SU-DHL-6 (cell line): ENCODE results near the gene PRRC2C.
"Not testable (repeated sequence)": the region's sequence is repeated elsewhere in the genome, so short reads cannot be mapped to it uniquely, and the experiment has no call there.

Experiments
- H2AFZ ChIP-seq: fragments of 200-600 bp; sonication (generic); 2 replicates; pipeline ENCODE4 v1.6.1; 2014; ENCODE audit warnings: low read depth, mild to moderate bottlenecking, moderate library complexity, mixed read lengths, antibody characterized with exemption, low read length; ENCODE audit not compliant: severe bottlenecking
- H3F3A ChIP-seq: fragments of 200-600 bp; shearing (Covaris generic); 2 replicates; pipeline ENCODE4 v1.6.0; 2016; ENCODE audit warnings: antibody characterized with exemption, mild to moderate bottlenecking; ENCODE audit not compliant: insufficient read depth
- H3K27ac ChIP-seq: fragments of 200-600 bp; sonication (generic); 2 replicates; pipeline ENCODE4 v1.5.1; 2016; ENCODE audit warnings: low read depth, mild to moderate bottlenecking, low read length, moderate library complexity, mixed read lengths
- H3K27me3 ChIP-seq: fragments of 200-600 bp; sonication (generic), shearing (Covaris generic); 2 replicates; pipeline ENCODE4 v1.6.0; 2014; ENCODE audit warnings: mild to moderate bottlenecking, low read length
- H3K36me3 ChIP-seq: fragments of 200-600 bp; sonication (generic); 2 replicates; pipeline ENCODE4 v1.6.1; 2014; ENCODE audit warnings: mild to moderate bottlenecking, low read length, mixed read lengths
- H3K4me2 ChIP-seq: fragments of 300-600, 200-600 bp; shearing (Covaris generic), sonication (generic); 2 replicates; pipeline ENCODE4 v1.6.0; 2014; ENCODE audit warnings: low read length, low read depth, mild to moderate bottlenecking; ENCODE audit not compliant: poor library complexity, severe bottlenecking
- H3K4me3 ChIP-seq: fragments of 200-600 bp; sonication (generic); 2 replicates; pipeline ENCODE4 v1.5.1; 2014; ENCODE audit warnings: antibody characterized with exemption, low read length, mild to moderate bottlenecking, mixed read lengths; ENCODE audit not compliant: insufficient read depth, poor library complexity, severe bottlenecking
- H3K79me2 ChIP-seq: fragments of 200-600 bp; sonication (generic); 2 replicates; pipeline ENCODE4 v1.6.1; 2014; ENCODE audit warnings: mild to moderate bottlenecking, low read length, moderate library complexity; ENCODE audit not compliant: insufficient read depth
- H3K9ac ChIP-seq: fragments of 200-600 bp; sonication (generic); 2 replicates; pipeline ENCODE4 v1.7.0; 2014; ENCODE audit warnings: mild to moderate bottlenecking, low read length
- H3K9me2 ChIP-seq: fragments of 200-600 bp; sonication (generic); replicated peaks from 2 replicates; pipeline ENCODE4 v1.6.1; 2014; ENCODE audit warnings: low read length; ENCODE audit not compliant: insufficient read depth
- H3K9me3 ChIP-seq: fragments of 200-600 bp; sonication (generic); 2 replicates; pipeline ENCODE4 v1.6.1; 2014; ENCODE audit warnings: low read length, mixed read lengths; ENCODE audit not compliant: insufficient read depth
- H4K20me1 ChIP-seq: fragments of 200-600 bp; sonication (generic); 2 replicates; pipeline ENCODE4 v1.6.1; 2014; ENCODE audit warnings: low read depth, mild to moderate bottlenecking, antibody characterized with exemption, low read length, moderate library complexity, mixed read lengths
- EZH2phosphoT487 ChIP-seq: fragments of 200-600 bp; sonication (generic), shearing (Covaris generic); conservative IDR thresholded peaks from 2 replicates; pipeline ENCODE4 v1.6.1; 2018; ENCODE audit warnings: mild to moderate bottlenecking, antibody characterized with exemption, low read length, moderate library complexity, mixed read lengths
- TF ChIP-seq, protein P1 (sequence below): fragments of 200-600 bp; sonication (generic); IDR thresholded peaks from one replicate; pipeline ENCODE4 v1.5.1; 2017; ENCODE audit warnings: antibody characterized with exemption, mild to moderate bottlenecking, low read length, moderate library complexity; ENCODE audit not compliant: insufficient read depth, poor library complexity, severe bottlenecking

Gene PRRC2C

DNA sequence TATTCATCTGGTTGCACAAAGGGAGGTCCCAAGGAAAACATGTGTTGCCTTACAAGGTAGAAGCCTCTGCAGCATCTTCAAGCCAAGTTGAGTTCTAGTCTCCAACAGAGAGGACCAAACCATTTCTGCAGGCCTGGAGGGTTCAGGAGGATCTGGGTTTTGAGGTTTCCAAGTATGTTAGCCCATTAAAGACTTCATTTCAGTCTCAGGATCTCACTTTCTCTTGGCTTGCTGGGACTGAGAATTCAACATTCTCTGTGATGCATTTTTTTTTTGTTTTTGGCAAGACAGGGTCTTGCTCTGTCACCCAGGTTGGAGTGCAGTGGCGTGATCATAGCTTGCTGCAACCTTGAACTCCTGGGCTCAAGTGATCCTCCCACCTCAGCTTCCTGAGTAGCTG lies 128.0 kb downstream of the PRRC2C start:
- Histone ChIP-seq H3K79me2 (no peaks in the 10 kb centered on the region), H2AFZ (no peak overlapping the region), H3F3A (no peaks in the 10 kb centered on the region), H4K20me1 (no peaks in the 10 kb centered on the region), H3K27ac (no peak overlapping the region), H3K4me3 (no peak overlapping the region), H3K9ac (no peak overlapping the region), H3K4me2 (no peak overlapping the region), H3K27me3 (no peaks in the 10 kb centered on the region), H3K9me3 (no peaks in the 10 kb centered on the region), H3K9me2 (no peaks in the 10 kb centered on the region), H3K36me3 (no peaks in the 10 kb centered on the region)
- TF ChIP-seq, protein P1, sequence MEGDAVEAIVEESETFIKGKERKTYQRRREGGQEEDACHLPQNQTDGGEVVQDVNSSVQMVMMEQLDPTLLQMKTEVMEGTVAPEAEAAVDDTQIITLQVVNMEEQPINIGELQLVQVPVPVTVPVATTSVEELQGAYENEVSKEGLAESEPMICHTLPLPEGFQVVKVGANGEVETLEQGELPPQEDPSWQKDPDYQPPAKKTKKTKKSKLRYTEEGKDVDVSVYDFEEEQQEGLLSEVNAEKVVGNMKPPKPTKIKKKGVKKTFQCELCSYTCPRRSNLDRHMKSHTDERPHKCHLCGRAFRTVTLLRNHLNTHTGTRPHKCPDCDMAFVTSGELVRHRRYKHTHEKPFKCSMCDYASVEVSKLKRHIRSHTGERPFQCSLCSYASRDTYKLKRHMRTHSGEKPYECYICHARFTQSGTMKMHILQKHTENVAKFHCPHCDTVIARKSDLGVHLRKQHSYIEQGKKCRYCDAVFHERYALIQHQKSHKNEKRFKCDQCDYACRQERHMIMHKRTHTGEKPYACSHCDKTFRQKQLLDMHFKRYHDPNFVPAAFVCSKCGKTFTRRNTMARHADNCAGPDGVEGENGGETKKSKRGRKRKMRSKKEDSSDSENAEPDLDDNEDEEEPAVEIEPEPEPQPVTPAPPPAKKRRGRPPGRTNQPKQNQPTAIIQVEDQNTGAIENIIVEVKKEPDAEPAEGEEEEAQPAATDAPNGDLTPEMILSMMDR = no peak
- TF ChIP-seq EZH2phosphoT487 = no peak

DNA sequence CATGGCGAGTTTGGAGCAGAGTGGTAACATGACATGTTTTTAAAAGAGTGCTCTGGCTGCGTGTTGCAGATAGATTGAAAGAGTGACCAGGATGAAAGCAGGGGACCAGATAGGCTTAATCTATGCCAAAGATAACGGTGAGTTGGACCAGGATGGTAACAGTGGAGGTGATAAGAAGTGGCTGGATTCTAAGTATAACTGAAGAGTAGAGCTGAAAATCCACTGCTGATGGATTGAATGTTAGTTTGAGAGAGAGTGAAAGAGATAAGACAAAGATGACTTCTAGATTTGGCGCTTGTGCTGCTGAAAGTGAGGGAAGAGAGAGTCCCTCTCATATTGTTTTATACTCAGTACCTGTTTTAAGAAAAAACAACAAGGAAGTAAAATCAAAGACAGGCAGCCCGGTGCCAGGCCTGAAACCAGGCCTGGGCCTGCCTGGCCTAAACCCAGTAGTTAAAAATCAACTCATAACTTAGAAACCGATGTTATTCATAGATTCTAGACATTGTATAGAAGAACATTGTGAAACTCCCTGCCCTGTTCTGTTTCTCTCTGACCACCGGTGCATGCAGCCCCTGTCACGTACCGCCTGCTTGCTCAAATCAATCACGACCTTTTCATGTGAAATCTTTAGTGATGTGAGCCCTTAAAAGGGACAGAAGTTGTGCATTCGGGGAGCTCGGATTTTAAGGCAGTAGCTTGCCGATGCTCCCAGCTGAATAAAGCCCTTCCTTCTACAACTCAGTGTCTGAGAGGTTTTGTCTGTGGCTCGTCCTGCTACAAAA lies 130.0 kb downstream of the PRRC2C start:
- not testable (repeated sequence) for H3K36me3 ChIP-seq, H3K27me3 ChIP-seq, H3K27ac ChIP-seq, H3K4me3 ChIP-seq, H4K20me1 ChIP-seq, H3K9me2 ChIP-seq, H3K4me2 ChIP-seq, H3F3A ChIP-seq, H3K79me2 ChIP-seq, H3K9me3 ChIP-seq, H3K9ac ChIP-seq, H2AFZ ChIP-seq

- Histone ChIP-seq H3K4me3 (no peak overlapping the region), H3K79me2 (no peaks in the 10 kb centered on the region), H3K9me3 (no peaks in the 10 kb centered on the region), H3K4me2 (no peak overlapping the region), H3K9ac (no peak overlapping the region), H3K27me3 (no peaks in the 10 kb centered on the region), H2AFZ (no peak overlapping the region), H3K36me3 (no peaks in the 10 kb centered on the region), H3F3A (no peaks in the 10 kb centered on the region), H3K9me2 (no peaks in the 10 kb centered on the region), H4K20me1 (no peaks in the 10 kb centered on the region), H3K27ac (no peak overlapping the region)
- TF ChIP-seq EZH2phosphoT487 = no peak
- TF ChIP-seq, protein P1 = no peak
Observed at GRCh38 chr1:171616586-171616985, 131.3 kb downstream of the PRRC2C start.

GRCh38 chr1:171622152-171622462 lies 136.8 kb downstream of the PRRC2C start, which contains the start of gene MYOCOS:
Gene MYOCOS (plus strand): TSS chr1:171622243. CDS start chr1:171623884, 1,641 bp downstream.
- Histone ChIP-seq H3K27ac (no peak within 1 kb of the TSS), H3K4me2 (no peak within 1 kb of the TSS), H3F3A (no peaks in the 10 kb centered on the region), H2AFZ (no peak within 1 kb of the TSS), H3K79me2 (no peaks in the 10 kb centered on the region), H3K9ac (no peak within 1 kb of the TSS), H3K9me2 (no peaks in the 10 kb centered on the region), H3K36me3 (no peaks in the 10 kb centered on the region), H3K9me3 (no peaks in the 10 kb centered on the region), H4K20me1 (no peaks in the 10 kb centered on the region), H3K4me3 (no peak within 1 kb of the TSS), H3K27me3 (no peaks in the 10 kb centered on the region)
- TF ChIP-seq EZH2phosphoT487 = no peak
- TF ChIP-seq, protein P1 = no peak
